H1 (cell line): ENCODE results near the gene GDF2. TPM values are rescaled to one million over a fixed set of nuclear protein-coding genes. Genes with fewer than 3 reads are reported as not detected.

Experiments used
- CTCF ChIA-PET: fragments of 300-600 bp; sonication (Branson Sonifier 250); formaldehyde crosslinking; loops from one replicate; lab custom pipeline; 2021; ENCODE audit not compliant: partially characterized antibody; lab: Charles Lee
- POLR2A ChIA-PET: fragments of 300-600 bp; sonication (Branson Sonifier 250); formaldehyde crosslinking; loops from one replicate; lab custom pipeline; 2021; ENCODE audit warnings: inconsistent platforms; ENCODE audit not compliant: partially characterized antibody; lab: Charles Lee
- DNase-seq, 2 experiments: peaks; one replicate each; pipeline versions ENCODE4 v3.0.0 to v3.0.0-alpha.2; 2010 to 2022; ENCODE audit warnings: low spot score in 2 of 2, low read depth in 1 of 2, mixed read lengths in 1 of 2
- FAIRE-seq: peaks from 2 replicates; lab custom pipeline; 2011; peaks lifted over from hg19 to GRCh38; lab: Jason Lieb, UNC
- H2AFZ ChIP-seq: 2 replicates; pipeline ENCODE4 v1.8.1; 2012; ENCODE audit warnings: low read length, inconsistent platforms
- H2AK5ac ChIP-seq: 2 replicates; pipeline ENCODE4 v1.6.1; 2013; ENCODE audit warnings: low read depth, low read length
- H2BK120ac ChIP-seq: replicated peaks from 2 replicates; pipeline ENCODE3; 2013; ENCODE audit warnings: low read depth, low read length, inconsistent platforms
- H2BK12ac ChIP-seq: 2 replicates; pipeline ENCODE4 v1.6.1; 2013; ENCODE audit warnings: low read depth, low read length
- H2BK15ac ChIP-seq: 2 replicates; pipeline ENCODE4 v1.6.1; 2013; ENCODE audit warnings: low read length
- H2BK20ac ChIP-seq: 2 replicates; pipeline ENCODE4 v1.6.1; 2013; ENCODE audit warnings: low read length
- H2BK5ac ChIP-seq: 2 replicates; pipeline ENCODE4 v1.6.1; 2013; ENCODE audit warnings: low read depth, low read length
- H3K14ac ChIP-seq: 2 replicates; pipeline ENCODE4 v1.6.1; 2013; ENCODE audit warnings: inconsistent platforms; ENCODE audit not compliant: insufficient read length
- H3K18ac ChIP-seq: 2 replicates; pipeline ENCODE4 v1.6.1; 2013; ENCODE audit warnings: low read length; ENCODE audit errors: extremely low read depth
- H3K23ac ChIP-seq: 2 replicates; pipeline ENCODE4 v1.6.1; 2013; ENCODE audit warnings: inconsistent platforms; ENCODE audit not compliant: insufficient read length
- H3K23me2 ChIP-seq: 2 replicates; pipeline ENCODE4 v1.6.1; 2013; ENCODE audit warnings: low read depth, low read length
- H3K27ac ChIP-seq: 2 replicates; pipeline ENCODE4 v1.6.1; 2011; ENCODE audit warnings: low read depth, low read length, inconsistent platforms
- H3K27me3 ChIP-seq, 4 experiments: replicated peaks in 1 of 4; 1 replicate in 1 of 4; 2 replicates in 3 of 4; pipeline versions ENCODE4 v1.6.1 to v1.8.1; 2011 to 2013; ENCODE audit warnings: low read length in 3 of 4, mild to moderate bottlenecking in 3 of 4, inconsistent platforms in 2 of 4, mixed read lengths in 2 of 4, moderate library complexity in 1 of 4; ENCODE audit not compliant: control insufficient read depth in 3 of 4, insufficient read depth in 3 of 4; ENCODE audit errors: extremely low read depth in 1 of 4
- H3K36me3 ChIP-seq, 4 experiments: 2 replicates each; pipeline versions ENCODE4 v1.6.1 to v1.8.1; 2011 to 2013; ENCODE audit warnings: mild to moderate bottlenecking in 4 of 4, low read length in 3 of 4, moderate library complexity in 2 of 4, control low read depth in 1 of 4, inconsistent platforms in 1 of 4; ENCODE audit not compliant: insufficient read depth in 4 of 4, control insufficient read depth in 2 of 4
- H3K4ac ChIP-seq: replicated peaks from 2 replicates; pipeline ENCODE3; 2013; ENCODE audit warnings: low read length, low read depth, mixed read lengths, inconsistent platforms; ENCODE audit not compliant: insufficient read length
- H3K4me1 ChIP-seq, 4 experiments: replicated peaks in 1 of 4; 1 replicate in 1 of 4; 2 replicates in 3 of 4; pipeline versions ENCODE4 v1.6.1 to v1.8.1; 2011 to 2013; ENCODE audit warnings: low read length in 3 of 4, inconsistent platforms in 2 of 4, mixed read lengths in 1 of 4; ENCODE audit not compliant: insufficient read depth in 4 of 4, control insufficient read depth in 3 of 4
- H3K4me2 ChIP-seq, 2 experiments: 2 replicates each; pipeline versions ENCODE4 v1.6.1 to v1.8.1; 2011 to 2013; ENCODE audit warnings: low read depth in 2 of 2, low read length in 2 of 2, control low read depth in 1 of 2, inconsistent platforms in 1 of 2, mild to moderate bottlenecking in 1 of 2; ENCODE audit not compliant: insufficient read depth in 1 of 2
- H3K4me3 ChIP-seq, 4 experiments: fragments of 200-600, 300-600 bp in 1 of 4; sonication (generic), shearing (Covaris generic), sonication (Bioruptor Twin) in 1 of 4; 2 replicates each; pipeline versions ENCODE4 v1.5.1 to v1.8.1; 2011 to 2016; ENCODE audit warnings: low read length in 4 of 4, low read depth in 3 of 4, control low read depth in 2 of 4, inconsistent platforms in 2 of 4, mild to moderate bottlenecking in 2 of 4, mixed read lengths in 1 of 4, moderate library complexity in 1 of 4; ENCODE audit not compliant: insufficient read depth in 2 of 4; ENCODE audit errors: extremely low read depth in 1 of 4
- H3K56ac ChIP-seq: replicated peaks from 2 replicates; pipeline ENCODE3; 2013; ENCODE audit warnings: low read depth, mild to moderate bottlenecking, mixed read lengths, low read length, inconsistent platforms; ENCODE audit not compliant: insufficient read length
- H3K79me1 ChIP-seq: 2 replicates; pipeline ENCODE4 v1.6.1; 2013; ENCODE audit warnings: low read depth, low read length, control low read depth
- H3K79me2 ChIP-seq, 2 experiments: 2 replicates each; pipeline versions ENCODE4 v1.6.1 to v1.8.1; 2012 to 2013; ENCODE audit warnings: low read length in 2 of 2, mild to moderate bottlenecking in 2 of 2, inconsistent platforms in 1 of 2; ENCODE audit not compliant: insufficient read depth in 2 of 2, control insufficient read depth in 1 of 2
- H3K9ac ChIP-seq, 4 experiments: replicated peaks in 1 of 4; 1 replicate in 1 of 4; 2 replicates in 3 of 4; pipeline versions ENCODE4 v1.6.1 to v1.8.1; 2011 to 2013; ENCODE audit warnings: low read depth in 3 of 4, low read length in 3 of 4, control low read depth in 2 of 4, mild to moderate bottlenecking in 2 of 4, moderate library complexity in 2 of 4, inconsistent platforms in 1 of 4; ENCODE audit errors: extremely low read depth in 1 of 4
- H3K9me3 ChIP-seq, 2 experiments: 2 replicates each; pipeline versions ENCODE4 v1.6.1 to v1.8.1; 2012 to 2013; ENCODE audit warnings: mild to moderate bottlenecking in 2 of 2, moderate library complexity in 2 of 2, control low read depth in 1 of 2, inconsistent platforms in 1 of 2, low read depth in 1 of 2, low read length in 1 of 2, mixed read lengths in 1 of 2; ENCODE audit not compliant: insufficient read depth in 2 of 2
- H4K20me1 ChIP-seq, 2 experiments: replicated peaks in 1 of 2; 2 replicates each; pipeline versions ENCODE3 to v1.8.1; 2011 to 2013; ENCODE audit warnings: inconsistent platforms in 2 of 2, low read length in 2 of 2, mild to moderate bottlenecking in 1 of 2; ENCODE audit not compliant: insufficient read depth in 2 of 2, control insufficient read depth in 1 of 2
- H4K5ac ChIP-seq: 2 replicates; pipeline ENCODE4 v1.6.1; 2013; ENCODE audit warnings: low read length, low read depth, mixed read lengths, inconsistent platforms; ENCODE audit not compliant: insufficient read length
- H4K8ac ChIP-seq: 2 replicates; pipeline ENCODE4 v1.8.0; 2013; ENCODE audit warnings: mild to moderate bottlenecking, moderate library complexity, low read length, inconsistent platforms; ENCODE audit not compliant: insufficient read depth; ENCODE audit errors: extremely low read depth
- H4K91ac ChIP-seq: replicated peaks from 2 replicates; pipeline ENCODE3; 2013; ENCODE audit warnings: low read length, mixed read lengths, inconsistent platforms; ENCODE audit not compliant: insufficient read length
- BACH1 ChIP-seq: IDR thresholded peaks from 2 replicates; pipeline ENCODE4 v1.6.1; 2012; ENCODE audit warnings: low read length, improper control_type of control experiment
- CBX5 ChIP-seq: fragments of 300-800, 300-1000 bp; sonication (generic); IDR thresholded peaks from 2 replicates; pipeline ENCODE4 v1.7.1; 2016; ENCODE audit warnings: antibody characterized with exemption, low read length, low read depth
- CHD2 ChIP-seq: IDR thresholded peaks from 2 replicates; pipeline ENCODE4 v1.6.1; 2012; ENCODE audit warnings: low read length, improper control_type of control experiment
- EP300 ChIP-seq, 2 experiments: IDR thresholded peaks; 1 replicate in 1 of 2; 2 replicates in 1 of 2; pipeline ENCODE4 v1.6.1; 2011 to 2012; ENCODE audit warnings: low read depth in 2 of 2, low read length in 2 of 2, mild to moderate bottlenecking in 2 of 2, borderline replicate concordance in 1 of 2, inconsistent platforms in 1 of 2, moderate library complexity in 1 of 2
- HDAC2 ChIP-seq, 2 experiments: fragments of 300-600 bp in 1 of 2; sonication (generic) in 1 of 2; IDR thresholded peaks; 2 replicates each; pipeline ENCODE4 v1.6.1; 2011 to 2012; ENCODE audit warnings: low read depth in 2 of 2, low read length in 2 of 2, mild to moderate bottlenecking in 2 of 2, moderate library complexity in 2 of 2, borderline replicate concordance in 1 of 2, inconsistent platforms in 1 of 2
- JUND ChIP-seq: IDR thresholded peaks from 2 replicates; pipeline ENCODE4 v1.6.1; 2011; ENCODE audit warnings: mild to moderate bottlenecking, improper control_type of control experiment, low read length
- POLR2AphosphoS5 ChIP-seq: IDR thresholded peaks from 2 replicates; pipeline ENCODE4 v1.6.1; 2011; ENCODE audit warnings: low read depth, low read length
- RXRA ChIP-seq: IDR thresholded peaks from 2 replicates; pipeline ENCODE4 v1.6.1; 2011; ENCODE audit warnings: low read depth, mild to moderate bottlenecking, low read length, moderate library complexity; ENCODE audit not compliant: insufficient read depth
- SIN3A ChIP-seq, 2 experiments: IDR thresholded peaks in 1 of 2; conservative IDR thresholded peaks in 1 of 2; 2 replicates each; pipeline ENCODE4 v1.6.1; 2011 to 2012; ENCODE audit warnings: low read length in 2 of 2, improper control_type of control experiment in 1 of 2, low read depth in 1 of 2, mild to moderate bottlenecking in 1 of 2
- SRF ChIP-seq: IDR thresholded peaks from 2 replicates; pipeline ENCODE4 v1.6.1; 2011; ENCODE audit warnings: mild to moderate bottlenecking, low read depth, low read length, moderate library complexity
- TCF12 ChIP-seq: IDR thresholded peaks from 2 replicates; pipeline ENCODE4 v1.6.1; 2011; ENCODE audit warnings: low read depth, mild to moderate bottlenecking, low read length
- TEAD4 ChIP-seq: IDR thresholded peaks from 2 replicates; pipeline ENCODE4 v1.6.1; 2012; ENCODE audit warnings: low read depth, low read length, inconsistent platforms, mixed read lengths
- WGBS, 2 experiments: shearing (Covaris generic) in 1 of 2; methylation state at CpG; one replicate each; pipeline versions ENCODE4 v1.1.6 to v1.1.7; 2013 to 2015; ENCODE audit warnings: low lambda C conversion rate in 2 of 2, mixed read lengths in 2 of 2, inconsistent platforms in 1 of 2, low coverage in 1 of 2, missing lambda C conversion rate in 1 of 2; ENCODE audit not compliant: insufficient replicate concordance in 2 of 2, insufficient coverage in 1 of 2, insufficient read length in 1 of 2; ENCODE audit errors: extremely low coverage in 1 of 2, missing lambda C conversion rate in 1 of 2; 5-methylcytosine and 5-hydroxymethylcytosine counted together
- polyA plus RNA-seq, 7 experiments: library from polyadenylated mRNA; depleted of rRNA in 3 of 7; stranded (reverse) in 5 of 7; unstranded in 2 of 7; fragments of >200 nt in 5 of 7; fragments of 200-250 nt in 2 of 7; gene quantifications; 1 replicate in 5 of 7; 2 replicates in 1 of 7; 4 replicates in 1 of 7; pipeline versions ENCODE4 v1.2.1 to v1.2.3, GENCODE V29; 2011 to 2013; ENCODE audit warnings: missing spikeins in 2 of 7, mixed read lengths in 2 of 7
- total RNA-seq: library from RNA; stranded (reverse); fragmentation: NEBNext Ultra II Directional; extraction: Animal tissue kit (Norgen Biotek cat#: 25700); gene quantifications from 2 replicates; pipeline ENCODE4 v1.2.1, GENCODE V29; 2021
- TF ChIP-seq, protein P1 (sequence below): IDR thresholded peaks from 2 replicates; pipeline ENCODE4 v1.6.1; 2012; ENCODE audit warnings: low read length, inconsistent platforms

GDF2 gene
- total and polyA plus RNA-seq, 2 of the 8 experiments (the other 6 are each of a cell fraction or from before 2014, with no cell fraction given): not detected

DNA sequence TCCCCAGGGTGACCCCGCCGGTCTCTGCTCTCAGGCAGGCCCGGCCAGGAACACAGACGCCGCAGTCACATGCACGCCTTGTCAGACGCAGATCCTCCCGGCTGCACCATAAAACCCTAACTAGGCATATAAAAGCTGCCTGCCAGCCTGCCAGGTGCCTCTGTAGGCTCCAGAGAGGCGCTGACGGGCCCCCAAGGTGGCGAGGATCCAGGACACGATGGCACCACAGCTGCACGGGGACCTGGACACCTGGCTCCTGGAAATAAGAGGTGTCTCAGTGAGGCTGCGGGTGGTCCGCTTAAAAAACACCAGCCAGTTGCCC, 44.1 kb upstream of the GDF2 start:
- H3K23ac ChIP-seq: no peak overlapping the region
- H4K5ac ChIP-seq: no peak overlapping the region
- DNase-seq (no peak), FAIRE-seq (no peak)
- H2AFZ ChIP-seq: no peak overlapping the region
- no peak overlapping the region for H2BK120ac ChIP-seq
- 93% methylated on average over 15 of the region's 15 CpGs; no CpG with 5 or more reads in 1 of the 2 experiments for WGBS, 2 experiments
- H3K4me2 ChIP-seq: no peak overlapping the region
- H4K20me1 ChIP-seq: no peaks in the 10 kb centered on the region
- no peak overlapping the region for H4K91ac ChIP-seq
- no peaks in the 10 kb centered on the region for H3K23me2 ChIP-seq
- H4K8ac ChIP-seq: no peak overlapping the region
- H2AK5ac ChIP-seq: no peak overlapping the region
- H3K9ac ChIP-seq: no peak overlapping the region
- CTCF ChIA-PET: interaction anchor here (1.3 to 3.5 kb wide), 3 partner anchors 9 to 32 kb away, joined by 4 to 12 read pairs (median 5); no protein-coding TSS in a partner anchor
- H3K56ac ChIP-seq: no peak overlapping the region
- H3K79me2 ChIP-seq: no peaks in the 10 kb centered on the region
- POLR2A ChIA-PET: no interaction called here
- peaks cover 0 to 6% of the 10 kb centered on the region in 2 experiments; a peak in 1 of 4 replicates for H3K9me3 ChIP-seq
- no peaks in the 10 kb centered on the region for H3K27me3 ChIP-seq
- H3K27ac ChIP-seq: no peak overlapping the region
- no peak overlapping the region for H2BK5ac ChIP-seq
- no peak overlapping the region for H3K14ac ChIP-seq
- H3K36me3 ChIP-seq: no peaks in the 10 kb centered on the region
- H2BK15ac ChIP-seq: no peak overlapping the region
- H3K4me1 ChIP-seq: no peaks in the 10 kb centered on the region; a peak in 1 of 7 replicates
- no peak overlapping the region for H2BK20ac ChIP-seq
- no peak overlapping the region for H3K18ac ChIP-seq
- H2BK12ac ChIP-seq: no peak overlapping the region
- H3K79me1 ChIP-seq: no peaks in the 10 kb centered on the region
- no peak overlapping the region for H3K4ac ChIP-seq
- H3K4me3 ChIP-seq: no peak overlapping the region
- TF ChIP-seq RXRA: no peak
- no peak for TF ChIP-seq TEAD4
- no peak for TF ChIP-seq BACH1
- TF ChIP-seq POLR2AphosphoS5: no peak
- TF ChIP-seq CBX5: no peak
- TF ChIP-seq CHD2: no peak
- TF ChIP-seq TCF12: no peak
- no peak for TF ChIP-seq SIN3A (conservative IDR thresholded peaks at IDR 0.05 in 1 of 2, IDR thresholded peaks at IDR 0.05 in 1 of 2; ENCODE audit: low read depth in 1 of 2, low read length in 2 of 2)
- TF ChIP-seq SRF: no peak
- TF ChIP-seq HDAC2 (IDR thresholded peaks at IDR 0.05; ENCODE audit: borderline replicate concordance in 1 of 2, low read depth in 2 of 2, low read length in 2 of 2): no peak
- no peak for TF ChIP-seq JUND
- TF ChIP-seq EP300 (IDR thresholded peaks at IDR 0.05; ENCODE audit: borderline replicate concordance in 1 of 2, low read depth in 2 of 2, low read length in 2 of 2): no peak
- TF ChIP-seq, protein P1, sequence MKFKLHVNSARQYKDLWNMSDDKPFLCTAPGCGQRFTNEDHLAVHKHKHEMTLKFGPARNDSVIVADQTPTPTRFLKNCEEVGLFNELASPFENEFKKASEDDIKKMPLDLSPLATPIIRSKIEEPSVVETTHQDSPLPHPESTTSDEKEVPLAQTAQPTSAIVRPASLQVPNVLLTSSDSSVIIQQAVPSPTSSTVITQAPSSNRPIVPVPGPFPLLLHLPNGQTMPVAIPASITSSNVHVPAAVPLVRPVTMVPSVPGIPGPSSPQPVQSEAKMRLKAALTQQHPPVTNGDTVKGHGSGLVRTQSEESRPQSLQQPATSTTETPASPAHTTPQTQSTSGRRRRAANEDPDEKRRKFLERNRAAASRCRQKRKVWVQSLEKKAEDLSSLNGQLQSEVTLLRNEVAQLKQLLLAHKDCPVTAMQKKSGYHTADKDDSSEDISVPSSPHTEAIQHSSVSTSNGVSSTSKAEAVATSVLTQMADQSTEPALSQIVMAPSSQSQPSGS: no peak
